H1 (cell line): Measurements from ENCODE around the gene CLDN16. TPM values are rescaled to one million over a fixed set of nuclear protein-coding genes. Genes with fewer than 3 reads are reported as not detected.

Source experiments
- CTCF ChIA-PET: fragments of 300-600 bp; sonication (Branson Sonifier 250); formaldehyde crosslinking; loops from one replicate; lab custom pipeline; 2021; ENCODE audit not compliant: partially characterized antibody; lab: Charles Lee
- POLR2A ChIA-PET: fragments of 300-600 bp; sonication (Branson Sonifier 250); formaldehyde crosslinking; loops from one replicate; lab custom pipeline; 2021; ENCODE audit warnings: inconsistent platforms; ENCODE audit not compliant: partially characterized antibody; lab: Charles Lee
- DNase-seq, 2 experiments: peaks; one replicate each; pipeline versions ENCODE4 v3.0.0 to v3.0.0-alpha.2; 2010 to 2022; ENCODE audit warnings: low spot score in 2 of 2, low read depth in 1 of 2, mixed read lengths in 1 of 2
- FAIRE-seq: peaks from 2 replicates; lab custom pipeline; 2011; peaks lifted over from hg19 to GRCh38; lab: Jason Lieb, UNC
- H2AFZ ChIP-seq: 2 replicates; pipeline ENCODE4 v1.8.1; 2012; ENCODE audit warnings: low read length, inconsistent platforms
- H2AK5ac ChIP-seq: 2 replicates; pipeline ENCODE4 v1.6.1; 2013; ENCODE audit warnings: low read depth, low read length
- H2BK120ac ChIP-seq: replicated peaks from 2 replicates; pipeline ENCODE3; 2013; ENCODE audit warnings: low read depth, low read length, inconsistent platforms
- H2BK12ac ChIP-seq: 2 replicates; pipeline ENCODE4 v1.6.1; 2013; ENCODE audit warnings: low read depth, low read length
- H2BK15ac ChIP-seq: 2 replicates; pipeline ENCODE4 v1.6.1; 2013; ENCODE audit warnings: low read length
- H2BK20ac ChIP-seq: 2 replicates; pipeline ENCODE4 v1.6.1; 2013; ENCODE audit warnings: low read length
- H2BK5ac ChIP-seq: 2 replicates; pipeline ENCODE4 v1.6.1; 2013; ENCODE audit warnings: low read depth, low read length
- H3K14ac ChIP-seq: 2 replicates; pipeline ENCODE4 v1.6.1; 2013; ENCODE audit warnings: inconsistent platforms; ENCODE audit not compliant: insufficient read length
- H3K18ac ChIP-seq: 2 replicates; pipeline ENCODE4 v1.6.1; 2013; ENCODE audit warnings: low read length; ENCODE audit errors: extremely low read depth
- H3K23ac ChIP-seq: 2 replicates; pipeline ENCODE4 v1.6.1; 2013; ENCODE audit warnings: inconsistent platforms; ENCODE audit not compliant: insufficient read length
- H3K23me2 ChIP-seq: 2 replicates; pipeline ENCODE4 v1.6.1; 2013; ENCODE audit warnings: low read depth, low read length
- H3K27ac ChIP-seq: 2 replicates; pipeline ENCODE4 v1.6.1; 2011; ENCODE audit warnings: low read depth, low read length, inconsistent platforms
- H3K27me3 ChIP-seq, 4 experiments: replicated peaks in 1 of 4; 1 replicate in 1 of 4; 2 replicates in 3 of 4; pipeline versions ENCODE4 v1.6.1 to v1.8.1; 2011 to 2013; ENCODE audit warnings: low read length in 3 of 4, mild to moderate bottlenecking in 3 of 4, inconsistent platforms in 2 of 4, mixed read lengths in 2 of 4, moderate library complexity in 1 of 4; ENCODE audit not compliant: control insufficient read depth in 3 of 4, insufficient read depth in 3 of 4; ENCODE audit errors: extremely low read depth in 1 of 4
- H3K36me3 ChIP-seq, 4 experiments: 2 replicates each; pipeline versions ENCODE4 v1.6.1 to v1.8.1; 2011 to 2013; ENCODE audit warnings: mild to moderate bottlenecking in 4 of 4, low read length in 3 of 4, moderate library complexity in 2 of 4, control low read depth in 1 of 4, inconsistent platforms in 1 of 4; ENCODE audit not compliant: insufficient read depth in 4 of 4, control insufficient read depth in 2 of 4
- H3K4ac ChIP-seq: replicated peaks from 2 replicates; pipeline ENCODE3; 2013; ENCODE audit warnings: low read length, low read depth, mixed read lengths, inconsistent platforms; ENCODE audit not compliant: insufficient read length
- H3K4me1 ChIP-seq, 4 experiments: replicated peaks in 1 of 4; 1 replicate in 1 of 4; 2 replicates in 3 of 4; pipeline versions ENCODE4 v1.6.1 to v1.8.1; 2011 to 2013; ENCODE audit warnings: low read length in 3 of 4, inconsistent platforms in 2 of 4, mixed read lengths in 1 of 4; ENCODE audit not compliant: insufficient read depth in 4 of 4, control insufficient read depth in 3 of 4
- H3K4me2 ChIP-seq, 2 experiments: 2 replicates each; pipeline versions ENCODE4 v1.6.1 to v1.8.1; 2011 to 2013; ENCODE audit warnings: low read depth in 2 of 2, low read length in 2 of 2, control low read depth in 1 of 2, inconsistent platforms in 1 of 2, mild to moderate bottlenecking in 1 of 2; ENCODE audit not compliant: insufficient read depth in 1 of 2
- H3K4me3 ChIP-seq, 4 experiments: fragments of 200-600, 300-600 bp in 1 of 4; sonication (generic), shearing (Covaris generic), sonication (Bioruptor Twin) in 1 of 4; 2 replicates each; pipeline versions ENCODE4 v1.5.1 to v1.8.1; 2011 to 2016; ENCODE audit warnings: low read length in 4 of 4, low read depth in 3 of 4, control low read depth in 2 of 4, inconsistent platforms in 2 of 4, mild to moderate bottlenecking in 2 of 4, mixed read lengths in 1 of 4, moderate library complexity in 1 of 4; ENCODE audit not compliant: insufficient read depth in 2 of 4; ENCODE audit errors: extremely low read depth in 1 of 4
- H3K56ac ChIP-seq: replicated peaks from 2 replicates; pipeline ENCODE3; 2013; ENCODE audit warnings: low read depth, mild to moderate bottlenecking, mixed read lengths, low read length, inconsistent platforms; ENCODE audit not compliant: insufficient read length
- H3K79me1 ChIP-seq: 2 replicates; pipeline ENCODE4 v1.6.1; 2013; ENCODE audit warnings: low read depth, low read length, control low read depth
- H3K79me2 ChIP-seq, 2 experiments: 2 replicates each; pipeline versions ENCODE4 v1.6.1 to v1.8.1; 2012 to 2013; ENCODE audit warnings: low read length in 2 of 2, mild to moderate bottlenecking in 2 of 2, inconsistent platforms in 1 of 2; ENCODE audit not compliant: insufficient read depth in 2 of 2, control insufficient read depth in 1 of 2
- H3K9ac ChIP-seq, 4 experiments: replicated peaks in 1 of 4; 1 replicate in 1 of 4; 2 replicates in 3 of 4; pipeline versions ENCODE4 v1.6.1 to v1.8.1; 2011 to 2013; ENCODE audit warnings: low read depth in 3 of 4, low read length in 3 of 4, control low read depth in 2 of 4, mild to moderate bottlenecking in 2 of 4, moderate library complexity in 2 of 4, inconsistent platforms in 1 of 4; ENCODE audit errors: extremely low read depth in 1 of 4
- H3K9me3 ChIP-seq, 2 experiments: 2 replicates each; pipeline versions ENCODE4 v1.6.1 to v1.8.1; 2012 to 2013; ENCODE audit warnings: mild to moderate bottlenecking in 2 of 2, moderate library complexity in 2 of 2, control low read depth in 1 of 2, inconsistent platforms in 1 of 2, low read depth in 1 of 2, low read length in 1 of 2, mixed read lengths in 1 of 2; ENCODE audit not compliant: insufficient read depth in 2 of 2
- H4K20me1 ChIP-seq, 2 experiments: replicated peaks in 1 of 2; 2 replicates each; pipeline versions ENCODE3 to v1.8.1; 2011 to 2013; ENCODE audit warnings: inconsistent platforms in 2 of 2, low read length in 2 of 2, mild to moderate bottlenecking in 1 of 2; ENCODE audit not compliant: insufficient read depth in 2 of 2, control insufficient read depth in 1 of 2
- H4K5ac ChIP-seq: 2 replicates; pipeline ENCODE4 v1.6.1; 2013; ENCODE audit warnings: low read length, low read depth, mixed read lengths, inconsistent platforms; ENCODE audit not compliant: insufficient read length
- H4K8ac ChIP-seq: 2 replicates; pipeline ENCODE4 v1.8.0; 2013; ENCODE audit warnings: mild to moderate bottlenecking, moderate library complexity, low read length, inconsistent platforms; ENCODE audit not compliant: insufficient read depth; ENCODE audit errors: extremely low read depth
- H4K91ac ChIP-seq: replicated peaks from 2 replicates; pipeline ENCODE3; 2013; ENCODE audit warnings: low read length, mixed read lengths, inconsistent platforms; ENCODE audit not compliant: insufficient read length
- CEBPB ChIP-seq: IDR thresholded peaks from 2 replicates; pipeline ENCODE4 v1.6.1; 2012; ENCODE audit warnings: low read depth, low read length
- WGBS, 2 experiments: shearing (Covaris generic) in 1 of 2; methylation state at CpG; one replicate each; pipeline versions ENCODE4 v1.1.6 to v1.1.7; 2013 to 2015; ENCODE audit warnings: low lambda C conversion rate in 2 of 2, mixed read lengths in 2 of 2, inconsistent platforms in 1 of 2, low coverage in 1 of 2, missing lambda C conversion rate in 1 of 2; ENCODE audit not compliant: insufficient replicate concordance in 2 of 2, insufficient coverage in 1 of 2, insufficient read length in 1 of 2; ENCODE audit errors: extremely low coverage in 1 of 2, missing lambda C conversion rate in 1 of 2; 5-methylcytosine and 5-hydroxymethylcytosine counted together
- polyA plus RNA-seq, 7 experiments: library from polyadenylated mRNA; depleted of rRNA in 3 of 7; stranded (reverse) in 5 of 7; unstranded in 2 of 7; fragments of >200 nt in 5 of 7; fragments of 200-250 nt in 2 of 7; gene quantifications; 1 replicate in 5 of 7; 2 replicates in 1 of 7; 4 replicates in 1 of 7; pipeline versions ENCODE4 v1.2.1 to v1.2.3, GENCODE V29; 2011 to 2013; ENCODE audit warnings: missing spikeins in 2 of 7, mixed read lengths in 2 of 7
- total RNA-seq: library from RNA; stranded (reverse); fragmentation: NEBNext Ultra II Directional; extraction: Animal tissue kit (Norgen Biotek cat#: 25700); gene quantifications from 2 replicates; pipeline ENCODE4 v1.2.1, GENCODE V29; 2021

CLDN16 gene
- total and polyA plus RNA-seq, 2 of the 8 experiments (the other 6 are each of a cell fraction or from before 2014, with no cell fraction given): not detected

DNA sequence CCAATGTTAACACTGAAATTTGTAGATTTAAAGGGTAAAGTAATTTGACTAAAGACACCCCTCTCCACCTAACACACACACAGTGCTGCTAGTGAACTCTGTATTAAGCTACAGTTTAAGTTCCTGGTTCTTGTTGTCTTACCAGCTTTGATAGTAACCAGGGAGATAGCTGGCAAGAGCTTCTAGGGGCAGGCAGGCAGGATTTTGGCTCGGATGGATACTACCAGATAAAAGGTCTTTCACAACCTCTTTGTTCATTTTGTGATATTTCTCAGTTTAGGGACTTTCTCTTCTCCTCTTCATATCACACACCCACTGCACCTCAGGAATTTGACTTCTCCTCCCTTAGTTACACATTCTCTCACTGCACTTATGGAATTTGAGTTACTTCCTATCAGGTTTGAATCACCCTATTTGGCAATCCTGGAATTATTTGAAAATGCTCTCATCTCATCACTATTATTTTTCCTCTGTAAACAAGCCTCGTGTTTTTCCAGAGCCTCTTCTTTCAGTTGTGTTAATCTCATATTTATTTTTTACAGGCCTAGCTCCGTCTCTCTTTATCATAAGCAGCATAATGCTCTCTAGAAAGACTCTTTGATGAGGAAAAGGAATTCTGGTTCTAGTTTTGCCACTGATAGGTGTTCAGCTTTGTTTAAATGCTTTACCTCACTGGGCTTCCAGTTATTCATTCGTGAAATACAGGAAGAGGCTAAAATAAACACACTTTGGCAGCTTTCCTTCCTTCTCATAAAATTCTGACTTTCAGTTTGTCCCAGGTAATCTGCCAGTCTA is 42.7 kb upstream of the CLDN16 start:
- Histone ChIP-seq H2BK20ac (no peak overlapping the region), H2BK5ac (no peak overlapping the region), H3K9me3 (no peaks in the 10 kb centered on the region), H3K9ac (no peak overlapping the region), H3K23me2 (no peaks in the 10 kb centered on the region), H3K56ac (no peak overlapping the region), H3K4me3 (no peak overlapping the region), H3K4me2 (no peak overlapping the region), H4K5ac (no peak overlapping the region), H3K36me3 (no peaks in the 10 kb centered on the region), H3K79me1 (no peaks in the 10 kb centered on the region), H4K20me1 (no peaks in the 10 kb centered on the region), H2BK120ac (no peak overlapping the region), H2BK15ac (no peak overlapping the region), H3K23ac (no peak overlapping the region), H2BK12ac (no peak overlapping the region), H2AK5ac (no peak overlapping the region), H3K18ac (no peak overlapping the region), H3K14ac (no peak overlapping the region), H3K79me2 (no peaks in the 10 kb centered on the region), H3K4ac (no peak overlapping the region), H3K27ac (no peak overlapping the region), H4K91ac (no peak overlapping the region), H2AFZ (no peak overlapping the region), H3K4me1 (no peaks in the 10 kb centered on the region), H4K8ac (no peak overlapping the region), H3K27me3 (no peaks in the 10 kb centered on the region)
- no peak for DNase-seq
- POLR2A ChIA-PET: no interaction called here
- 73% methylated on average over 4 of the region's 4 CpGs; no CpG with 5 or more reads in 1 of the 2 experiments for WGBS, 2 experiments
- CTCF ChIA-PET: interaction anchor here (0.6 to 1.5 kb wide), 7 partner anchors 9 to 803 kb away, joined by 3 to 6 read pairs (median 3); partner anchors contain the start of gene CLDN1
- FAIRE-seq: no peak
- no peak for TF ChIP-seq CEBPB
